IMR-90 (cell line): ENCODE results near the gene TMEM233. TPM values are rescaled to one million over a fixed set of nuclear protein-coding genes. Genes with fewer than 3 reads are reported as not detected.

ENCODE experiments used
- ATAC-seq: fragments of 200-7000 bp; cut with Tn5 transposase; 2 replicates; pipeline ENCODE4 v1.9.1; 2020; ENCODE audit warnings: low read depth, mild to moderate bottlenecking, moderate library complexity
- BruUV-seq: library from RNA; stranded (reverse); fragments of 400-500 nt; replicated peaks from 2 replicates; lab custom pipeline; 2021; lab: Mats Ljungman, UMichigan
- CTCF ChIA-PET: fragments of 300-600 bp; formaldehyde crosslinking; extraction: SDS; loops from one replicate; lab custom pipeline; 2021; ENCODE audit warnings: antibody characterized with exemption; lab: Yijun Ruan, JAX
- POLR2A ChIA-PET: fragments of 300-600 bp; sonication (Branson Sonifier 250); formaldehyde crosslinking; loops from one replicate; lab custom pipeline; 2022; ENCODE audit warnings: antibody characterized with exemption; ENCODE audit not compliant: unreplicated experiment; lab: Charles Lee
- DNase-seq: peaks from one replicate; pipeline ENCODE4 v3.0.0; 2013
- H2AFZ ChIP-seq: replicated peaks from 2 replicates; pipeline ENCODE3; 2013; ENCODE audit warnings: low read length, mild to moderate bottlenecking; ENCODE audit not compliant: poor library complexity
- H2AK5ac ChIP-seq: 2 replicates; pipeline ENCODE4 v1.6.1; 2013; ENCODE audit warnings: low read depth, low read length, inconsistent platforms
- H2AK9ac ChIP-seq: replicated peaks from 2 replicates; pipeline ENCODE3; 2013; ENCODE audit warnings: mild to moderate bottlenecking, low read depth, low read length, moderate library complexity; ENCODE audit not compliant: poor library complexity
- H2BK120ac ChIP-seq: 2 replicates; pipeline ENCODE4 v1.6.1; 2013; ENCODE audit warnings: low read depth, low read length, inconsistent platforms
- H2BK15ac ChIP-seq: 3 replicates; pipeline ENCODE4 v1.6.1; 2013; ENCODE audit warnings: low read depth, low read length, inconsistent platforms
- H2BK20ac ChIP-seq: 2 replicates; pipeline ENCODE4 v1.6.1; 2013; ENCODE audit warnings: low read depth, mild to moderate bottlenecking, inconsistent platforms, low read length, moderate library complexity
- H2BK5ac ChIP-seq: 2 replicates; pipeline ENCODE4 v1.6.1; 2013; ENCODE audit warnings: mild to moderate bottlenecking, low read depth, low read length, inconsistent platforms; ENCODE audit not compliant: poor library complexity, severe bottlenecking
- H3K14ac ChIP-seq: replicated peaks from 2 replicates; pipeline ENCODE4 v1.6.1; 2013; ENCODE audit warnings: low read depth, low read length, inconsistent platforms
- H3K18ac ChIP-seq: 2 replicates; pipeline ENCODE4 v1.6.1; 2013; ENCODE audit warnings: low read depth, low read length, control low read depth
- H3K23ac ChIP-seq: 2 replicates; pipeline ENCODE4 v1.6.1; 2013; ENCODE audit warnings: low read depth, low read length, inconsistent platforms
- H3K27ac ChIP-seq: 2 replicates; pipeline ENCODE4 v1.5.1; 2013; ENCODE audit warnings: mild to moderate bottlenecking, control low read depth, low read length; ENCODE audit not compliant: insufficient read depth
- H3K27me3 ChIP-seq: 2 replicates; pipeline ENCODE4 v1.6.1; 2013; ENCODE audit warnings: low read length; ENCODE audit not compliant: control insufficient read depth, insufficient read depth
- H3K36me3 ChIP-seq: 2 replicates; pipeline ENCODE4 v1.6.1; 2013; ENCODE audit warnings: low read length, mixed read lengths; ENCODE audit not compliant: control insufficient read depth, insufficient read depth
- H3K4ac ChIP-seq: 2 replicates; pipeline ENCODE4 v1.6.1; 2013; ENCODE audit warnings: low read depth, low read length, inconsistent platforms
- H3K4me1 ChIP-seq: 2 replicates; pipeline ENCODE4 v1.6.1; 2013; ENCODE audit warnings: low read length, mixed read lengths; ENCODE audit not compliant: control insufficient read depth, insufficient read depth
- H3K4me2 ChIP-seq: 2 replicates; pipeline ENCODE4 v1.6.1; 2013; ENCODE audit warnings: low read depth, mild to moderate bottlenecking, control low read depth, low read length, moderate library complexity
- H3K4me3 ChIP-seq: 2 replicates; pipeline ENCODE4 v1.5.1; 2013; ENCODE audit warnings: low read depth, mild to moderate bottlenecking, control low read depth, low read length, moderate library complexity; ENCODE audit not compliant: insufficient read depth
- H3K56ac ChIP-seq: 2 replicates; pipeline ENCODE4 v1.6.1; 2013; ENCODE audit warnings: low read length, inconsistent platforms; ENCODE audit not compliant: insufficient read depth; ENCODE audit errors: extremely low read depth
- H3K79me1 ChIP-seq, 2 experiments: 2 replicates each; pipeline ENCODE4 v1.6.1; 2013; ENCODE audit warnings: low read length in 2 of 2, inconsistent platforms in 1 of 2, low read depth in 1 of 2
- H3K9ac ChIP-seq: 2 replicates; pipeline ENCODE4 v1.6.1; 2013; ENCODE audit warnings: low read depth, low read length, control low read depth
- H3K9me1 ChIP-seq: 2 replicates; pipeline ENCODE4 v1.6.1; 2013; ENCODE audit warnings: low read length, inconsistent platforms; ENCODE audit not compliant: insufficient read depth
- H3K9me3 ChIP-seq: 2 replicates; pipeline ENCODE4 v1.6.1; 2013; ENCODE audit warnings: low read length; ENCODE audit not compliant: control insufficient read depth, insufficient read depth
- H4K20me1 ChIP-seq: 2 replicates; pipeline ENCODE4 v1.6.1; 2013; ENCODE audit warnings: low read length, inconsistent platforms; ENCODE audit not compliant: insufficient read depth
- H4K5ac ChIP-seq: 2 replicates; pipeline ENCODE4 v1.6.1; 2013; ENCODE audit warnings: mild to moderate bottlenecking, low read depth, low read length, control low read depth
- H4K8ac ChIP-seq, 2 experiments: 2 replicates each; pipeline ENCODE4 v1.6.1; 2013; ENCODE audit warnings: low read depth in 2 of 2, low read length in 2 of 2, control low read depth in 1 of 2, inconsistent platforms in 1 of 2
- H4K91ac ChIP-seq: 2 replicates; pipeline ENCODE4 v1.6.1; 2013; ENCODE audit warnings: low read depth, low read length, inconsistent platforms; ENCODE audit not compliant: insufficient read depth
- BHLHE40 ChIP-seq: fragments of 150-350 bp; IDR thresholded peaks from 2 replicates; pipeline ENCODE4 v1.6.1; 2016; ENCODE audit warnings: mild to moderate bottlenecking, low read depth, low read length
- CEBPB ChIP-seq: IDR thresholded peaks from 2 replicates; pipeline ENCODE4 v1.6.1; 2012; ENCODE audit warnings: low read depth, low read length, improper control_type of control experiment
- CHD1 ChIP-seq: IDR thresholded peaks from 2 replicates; pipeline ENCODE4 v1.6.1; 2012; ENCODE audit warnings: low read depth, low read length, improper control_type of control experiment
- CTCF ChIP-seq: conservative IDR thresholded peaks from 2 replicates; pipeline ENCODE4 v1.5.1; 2012; ENCODE audit warnings: mild to moderate bottlenecking, low read depth, low read length, improper control_type of control experiment
- ELK1 ChIP-seq: fragments of 150-350 bp; IDR thresholded peaks from 2 replicates; pipeline ENCODE4 v1.6.1; 2016; ENCODE audit warnings: low read depth, mild to moderate bottlenecking, low read length, moderate library complexity, borderline replicate concordance
- FOS ChIP-seq: fragments of 150-350 bp; IDR thresholded peaks from 2 replicates; pipeline ENCODE4 v1.6.1; 2016; ENCODE audit warnings: low read depth, low read length
- MAFK ChIP-seq: IDR thresholded peaks from 2 replicates; pipeline ENCODE4 v1.6.1; 2012; ENCODE audit warnings: low read depth, low read length, improper control_type of control experiment
- MAZ ChIP-seq: IDR thresholded peaks from 2 replicates; pipeline ENCODE4 v1.6.1; 2012; ENCODE audit warnings: low read depth, mild to moderate bottlenecking, low read length, improper control_type of control experiment, moderate library complexity, borderline replicate concordance
- MXI1 ChIP-seq: IDR thresholded peaks from 2 replicates; pipeline ENCODE4 v1.6.1; 2012; ENCODE audit warnings: low read depth, mild to moderate bottlenecking, low read length, moderate library complexity, borderline replicate concordance
- NFE2L2 ChIP-seq: fragments of 150-350 bp; IDR thresholded peaks from 2 replicates; pipeline ENCODE4 v1.6.1; 2016; ENCODE audit warnings: low read depth, mild to moderate bottlenecking, low read length
- POLR2A ChIP-seq: IDR thresholded peaks from 2 replicates; pipeline ENCODE4 v1.6.1; 2012; ENCODE audit warnings: mild to moderate bottlenecking, low read depth, low read length
- RAD21 ChIP-seq: IDR thresholded peaks from 2 replicates; pipeline ENCODE4 v1.6.1; 2012; ENCODE audit warnings: low read length, improper control_type of control experiment
- RCOR1 ChIP-seq: IDR thresholded peaks from 2 replicates; pipeline ENCODE4 v1.6.1; 2012; ENCODE audit warnings: mild to moderate bottlenecking, low read length, improper control_type of control experiment; ENCODE audit not compliant: insufficient replicate concordance
- RFX5 ChIP-seq: IDR thresholded peaks from 2 replicates; pipeline ENCODE4 v1.8.0; 2012; ENCODE audit warnings: low read depth, mild to moderate bottlenecking, low read length, moderate library complexity
- SMC3 ChIP-seq: fragments of 150-350 bp; IDR thresholded peaks from 2 replicates; pipeline ENCODE4 v1.6.1; 2016; ENCODE audit warnings: low read depth, mild to moderate bottlenecking, antibody characterized with exemption, low read length, moderate library complexity
- USF2 ChIP-seq: fragments of 150-350 bp; IDR thresholded peaks from 2 replicates; pipeline ENCODE4 v1.6.1; 2017; ENCODE audit warnings: mild to moderate bottlenecking, antibody characterized with exemption, low read length, low read depth
- WGBS, 2 experiments: methylation state at CpG; one replicate each; pipeline versions ENCODE4 v1.1.5 to v1.1.7; 2013; ENCODE audit warnings: missing lambda C conversion rate in 2 of 2; ENCODE audit not compliant: insufficient read length in 1 of 2; ENCODE audit errors: extremely low coverage in 2 of 2; 5-methylcytosine and 5-hydroxymethylcytosine counted together
- dilution Hi-C: fragments of 300-500 bp; cut with HindIII; formaldehyde crosslinking; loops from one replicate; pipeline ENCODE4 v1.14.3; 2018; ENCODE audit warnings: low sequenced_read_pairs; ENCODE audit not compliant: unreplicated experiment
- in situ Hi-C: fragments of 300-500 bp; cut with MboI; formaldehyde crosslinking; loops from 3 replicates; pipeline ENCODE4 v1.14.3; 2019; ENCODE audit warnings: low sequenced_read_pairs, inconsistent platforms, mixed read lengths
- intact Hi-C: fragments of 100-400 bp; cut with micrococcal nuclease; formaldehyde crosslinking; loops from 2 replicates; pipeline ENCODE4 v1.10.0; 2022
- polyA plus RNA-seq, 3 experiments: library from polyadenylated mRNA; depleted of rRNA; stranded (reverse); fragments of >200 nt; gene quantifications; 2 replicates each; pipeline ENCODE4 v1.2.3, GENCODE V29; 2012; ENCODE audit warnings: low replicate concordance in 1 of 3
- total RNA-seq: library from RNA; depleted of rRNA; stranded (reverse); fragments of >200 nt; gene quantifications from 2 replicates; pipeline ENCODE4 v1.2.3, GENCODE V29; 2012

TMEM233 gene
- total and polyA plus RNA-seq, 2 of the 4 experiments (the other 2 are of a cell fraction) = not detected

GRCh38 chr12:119661882-119662281, 68.3 kb downstream of the TMEM233 start:
- H3K27ac ChIP-seq = no peak overlapping the region
- no peak overlapping the region for H3K4ac ChIP-seq

More at GRCh38 chr12:119661882-119662281, 68.3 kb downstream of the TMEM233 start:
- Histone ChIP-seq H3K14ac (no peak overlapping the region), H3K36me3 (no peaks in the 10 kb centered on the region), H2BK5ac (no peak overlapping the region), H3K23ac (no peak overlapping the region), H2AFZ (no peak overlapping the region), H2AK9ac (no peak overlapping the region), H4K91ac (no peak overlapping the region), H2BK120ac (no peak overlapping the region), H3K9ac (no peak overlapping the region), H3K18ac (no peak overlapping the region), H3K4me2 (no peak overlapping the region), H3K27me3 (0 out of 2 replicates have a peak, but pooled peaks cover 2% of the 10 kb centered on the region), H2BK20ac (no peak overlapping the region), H3K56ac (no peak overlapping the region), H4K20me1 (no peaks in the 10 kb centered on the region), H4K8ac (no peak overlapping the region), H3K4me3 (no peak overlapping the region), H3K9me3 (no peaks in the 10 kb centered on the region), H2AK5ac (no peak overlapping the region), H4K5ac (no peak overlapping the region), H2BK15ac (no peak overlapping the region), H3K4me1 (no peaks in the 10 kb centered on the region), H3K9me1 (no peaks in the 10 kb centered on the region), H3K79me1 (no peaks in the 10 kb centered on the region)
- POLR2A ChIA-PET = no interaction called here
- intact Hi-C loops = no loop called here
- no peak for DNase-seq
- no TSS peak for BruUV-seq
- ATAC-seq = no peak
- no peak for TF ChIP-seq CTCF
- no peak for TF ChIP-seq POLR2A
- TF ChIP-seq MAZ = no peak
- no peak for TF ChIP-seq RFX5
- no peak for TF ChIP-seq SMC3
- no peak for TF ChIP-seq MAFK
- TF ChIP-seq ELK1 = no peak
- no peak for TF ChIP-seq FOS
- no peak for TF ChIP-seq BHLHE40
- no peak for TF ChIP-seq USF2
- no peak for TF ChIP-seq NFE2L2
- no peak for TF ChIP-seq CEBPB
- no peak for TF ChIP-seq RAD21
- no peak for TF ChIP-seq RCOR1
- TF ChIP-seq CHD1 = no peak
- TF ChIP-seq MXI1 = no peak
- in situ Hi-C loops = loop anchor here (10.0 kb wide), 1 partner anchor 1257 kb away; no protein-coding TSS in a partner anchor
- CTCF ChIA-PET = no interaction called here
- no CpG with 5 or more reads among the region's 4 CpGs for WGBS, 2 experiments
- dilution Hi-C loops = no loop called here
